Ishikawa (cell line): ENCODE results near the gene SH2D1A.

Source experiments
- CEBPB ChIP-seq: IDR thresholded peaks from 2 replicates; pipeline ENCODE4 v1.6.1; 2012
- CREB1 ChIP-seq: IDR thresholded peaks from 2 replicates; pipeline ENCODE4 v1.6.1; 2012; ENCODE audit warnings: low read depth
- EGR1 ChIP-seq: IDR thresholded peaks from 2 replicates; pipeline ENCODE4 v1.6.1; 2012
- EP300 ChIP-seq: IDR thresholded peaks from 2 replicates; pipeline ENCODE4 v1.6.1; 2012; ENCODE audit warnings: borderline replicate concordance
- FOXM1 ChIP-seq: IDR thresholded peaks from 2 replicates; pipeline ENCODE4 v1.6.1; 2012; ENCODE audit warnings: low read depth, borderline replicate concordance
- MAX ChIP-seq: IDR thresholded peaks from 2 replicates; pipeline ENCODE4 v1.6.1; 2012
- NFIC ChIP-seq: IDR thresholded peaks from 2 replicates; pipeline ENCODE4 v1.6.1; 2012
- RAD21 ChIP-seq: IDR thresholded peaks from 2 replicates; pipeline ENCODE4 v1.6.1; 2012; ENCODE audit warnings: low read depth
- TAF1 ChIP-seq: IDR thresholded peaks from 2 replicates; pipeline ENCODE4 v1.6.1; 2012; ENCODE audit warnings: low read depth, mild to moderate bottlenecking
- TCF12 ChIP-seq: IDR thresholded peaks from 2 replicates; pipeline ENCODE4 v1.6.1; 2012; ENCODE audit warnings: low read depth
- TEAD4 ChIP-seq: IDR thresholded peaks from 2 replicates; pipeline ENCODE4 v1.6.1; 2012
- USF1 ChIP-seq: IDR thresholded peaks from 2 replicates; pipeline ENCODE4 v1.6.1; 2012
- YY1 ChIP-seq: IDR thresholded peaks from 2 replicates; pipeline ENCODE4 v1.6.1; 2012; ENCODE audit warnings: low read depth
- ZBTB7A ChIP-seq: IDR thresholded peaks from 2 replicates; pipeline ENCODE4 v1.6.1; 2012; ENCODE audit warnings: low read depth
- TF ChIP-seq, protein P1 (sequence below): IDR thresholded peaks from 2 replicates; pipeline ENCODE4 v1.6.1; 2012; ENCODE audit warnings: low read depth, mild to moderate bottlenecking

Gene SH2D1A

GRCh38 chrX:124393659-124394058 is 47.3 kb downstream of the SH2D1A start:
- TF ChIP-seq TEAD4 (no peak), EGR1 (no peak), CREB1 (no peak), MAX (no peak), EP300 (no peak)
- TF ChIP-seq, protein P1, sequence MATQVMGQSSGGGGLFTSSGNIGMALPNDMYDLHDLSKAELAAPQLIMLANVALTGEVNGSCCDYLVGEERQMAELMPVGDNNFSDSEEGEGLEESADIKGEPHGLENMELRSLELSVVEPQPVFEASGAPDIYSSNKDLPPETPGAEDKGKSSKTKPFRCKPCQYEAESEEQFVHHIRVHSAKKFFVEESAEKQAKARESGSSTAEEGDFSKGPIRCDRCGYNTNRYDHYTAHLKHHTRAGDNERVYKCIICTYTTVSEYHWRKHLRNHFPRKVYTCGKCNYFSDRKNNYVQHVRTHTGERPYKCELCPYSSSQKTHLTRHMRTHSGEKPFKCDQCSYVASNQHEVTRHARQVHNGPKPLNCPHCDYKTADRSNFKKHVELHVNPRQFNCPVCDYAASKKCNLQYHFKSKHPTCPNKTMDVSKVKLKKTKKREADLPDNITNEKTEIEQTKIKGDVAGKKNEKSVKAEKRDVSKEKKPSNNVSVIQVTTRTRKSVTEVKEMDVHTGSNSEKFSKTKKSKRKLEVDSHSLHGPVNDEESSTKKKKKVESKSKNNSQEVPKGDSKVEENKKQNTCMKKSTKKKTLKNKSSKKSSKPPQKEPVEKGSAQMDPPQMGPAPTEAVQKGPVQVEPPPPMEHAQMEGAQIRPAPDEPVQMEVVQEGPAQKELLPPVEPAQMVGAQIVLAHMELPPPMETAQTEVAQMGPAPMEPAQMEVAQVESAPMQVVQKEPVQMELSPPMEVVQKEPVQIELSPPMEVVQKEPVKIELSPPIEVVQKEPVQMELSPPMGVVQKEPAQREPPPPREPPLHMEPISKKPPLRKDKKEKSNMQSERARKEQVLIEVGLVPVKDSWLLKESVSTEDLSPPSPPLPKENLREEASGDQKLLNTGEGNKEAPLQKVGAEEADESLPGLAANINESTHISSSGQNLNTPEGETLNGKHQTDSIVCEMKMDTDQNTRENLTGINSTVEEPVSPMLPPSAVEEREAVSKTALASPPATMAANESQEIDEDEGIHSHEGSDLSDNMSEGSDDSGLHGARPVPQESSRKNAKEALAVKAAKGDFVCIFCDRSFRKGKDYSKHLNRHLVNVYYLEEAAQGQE, result no peak

DNA sequence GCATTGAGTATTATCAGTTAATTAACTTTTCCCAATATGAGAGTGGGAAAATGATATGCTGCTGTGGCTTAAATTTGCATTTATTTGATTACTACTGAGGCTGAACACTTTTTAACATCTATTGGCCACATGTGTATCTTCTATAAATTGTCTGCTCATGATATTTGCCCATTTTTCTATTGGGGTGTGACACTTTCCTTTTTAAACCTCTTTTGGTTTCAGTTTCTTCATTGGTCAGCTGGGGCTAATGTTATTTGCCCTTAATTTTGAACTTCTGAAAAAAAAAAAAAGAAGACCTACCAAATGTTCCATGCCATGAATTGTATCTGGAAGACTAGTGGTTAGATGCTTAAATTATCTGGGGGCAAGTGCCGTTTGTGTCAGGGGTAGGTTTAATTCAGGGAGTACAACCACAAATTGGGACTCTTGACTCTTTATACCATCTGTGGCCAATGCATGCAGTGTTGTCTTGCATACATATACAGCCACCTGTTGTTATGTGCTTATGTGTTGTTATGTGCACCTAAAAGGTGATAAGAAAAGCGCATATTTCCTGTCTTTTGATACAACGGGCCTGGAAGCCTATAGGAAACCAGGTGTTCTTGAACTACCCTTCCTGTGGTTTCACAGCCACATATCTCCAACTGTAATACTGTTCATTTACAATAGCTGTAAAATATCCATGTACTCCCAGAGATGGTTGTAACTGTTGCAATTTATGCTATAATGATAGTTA is 49.0 kb downstream of the SH2D1A start:
- TF ChIP-seq USF1 (no peak), CREB1 (no peak), FOXM1 (no peak), EP300 (no peak), YY1 (no peak), TAF1 (no peak), ZBTB7A (no peak), EGR1 (no peak), RAD21 (no peak), TCF12 (no peak), MAX (no peak)
- TF ChIP-seq, protein P1, result no peak

- TF ChIP-seq FOXM1 (no peak), EGR1 (no peak), RAD21 (no peak), NFIC (no peak)
Observed at GRCh38 chrX:124401696-124402095, 55.3 kb downstream of the SH2D1A start.

DNA sequence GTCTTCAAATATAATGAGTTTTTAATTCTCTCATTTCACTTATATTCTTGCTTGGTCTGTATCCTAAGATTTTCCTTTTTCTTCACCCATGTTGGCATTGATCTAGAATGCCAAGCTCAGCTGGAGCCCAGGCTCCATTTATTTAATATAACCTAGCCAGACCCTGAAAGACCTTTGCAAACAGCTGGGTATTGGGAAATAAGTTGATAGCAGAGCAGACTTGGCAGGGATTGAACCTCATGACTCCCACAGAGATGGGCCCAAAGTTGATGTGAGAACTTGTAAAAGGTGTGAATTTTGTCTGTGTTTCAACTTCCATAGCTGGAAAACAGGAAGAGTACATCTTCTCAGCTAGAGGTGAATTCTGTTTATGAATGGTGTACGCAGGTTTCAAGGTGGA is 59.5 kb downstream of the SH2D1A start:
- TF ChIP-seq TEAD4 (no peak), TCF12 (no peak), CEBPB (no peak), RAD21 (no peak), MAX (no peak), EP300 (no peak), ZBTB7A (no peak), EGR1 (no peak), CREB1 (no peak), YY1 (no peak), FOXM1 (no peak), USF1 (no peak)
- TF ChIP-seq, protein P1, result no peak
